Adipocyte (in vitro differentiated cells): ENCODE results near the gene RPS6KA4.
A peak's percentile ranks its signal among the peaks of the same experiment; 100 is the strongest.

ENCODE experiments used
- DNase-seq: peaks from one replicate; pipeline ENCODE4 v3.0.0-alpha.2; 2015; ENCODE audit warnings: low read depth
- H3K27me3 ChIP-seq: replicated peaks from 2 replicates; pipeline ENCODE4 v1.7.0; 2013; ENCODE audit warnings: mild to moderate bottlenecking, low read length, moderate library complexity; ENCODE audit not compliant: control insufficient read depth, insufficient read depth
- H3K36me3 ChIP-seq: 2 replicates; pipeline ENCODE4 v1.7.0; 2013; ENCODE audit warnings: low read length, mild to moderate bottlenecking, moderate library complexity; ENCODE audit not compliant: control insufficient read depth, insufficient read depth, severe bottlenecking
- H3K4me1 ChIP-seq: 2 replicates; pipeline ENCODE4 v1.7.0; 2013; ENCODE audit warnings: mild to moderate bottlenecking, low read length, moderate library complexity; ENCODE audit not compliant: control insufficient read depth, insufficient read depth
- H3K4me3 ChIP-seq: 2 replicates; pipeline ENCODE4 v1.7.0; 2013; ENCODE audit warnings: mild to moderate bottlenecking, low read length, moderate library complexity
- H3K9ac ChIP-seq: 2 replicates; pipeline ENCODE4 v1.7.0; 2013; ENCODE audit warnings: mild to moderate bottlenecking, low read length, moderate library complexity
- H3K9me3 ChIP-seq: 2 replicates; pipeline ENCODE4 v1.7.0; 2013; ENCODE audit warnings: mild to moderate bottlenecking, low read length, moderate library complexity; ENCODE audit not compliant: control insufficient read depth

RPS6KA4 gene

DNA sequence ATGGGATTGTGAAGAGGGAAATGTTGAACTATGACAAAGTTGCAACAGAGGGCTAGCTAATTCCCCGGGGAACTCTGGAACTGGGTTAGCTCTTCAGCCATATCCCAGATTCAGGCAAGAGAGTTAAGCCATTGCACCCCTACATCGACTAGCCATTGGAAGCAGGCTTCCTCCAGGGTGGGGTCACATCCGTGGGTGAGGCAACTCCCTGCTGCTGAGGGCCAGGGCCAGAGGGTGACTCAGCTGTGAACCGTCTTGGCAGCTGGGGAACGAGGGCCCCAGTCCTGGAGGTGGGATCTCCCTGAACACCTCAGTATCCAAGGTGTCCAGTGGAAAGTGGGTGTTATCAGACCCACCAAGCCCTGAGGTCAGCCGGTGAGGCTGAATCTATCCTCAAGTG, 41.1 kb downstream of the RPS6KA4 start:
- Histone ChIP-seq H3K27me3 (peaks cover 21% of the 10 kb centered on the region), H3K36me3 (no peaks in the 10 kb centered on the region), H3K4me3 (no peak overlapping the region), H3K9ac (no peak overlapping the region), H3K4me1 (peaks cover 16% of the 10 kb centered on the region), H3K9me3 (peaks cover 12% of the 10 kb centered on the region)
- peak; percentile 7 for DNase-seq

DNA sequence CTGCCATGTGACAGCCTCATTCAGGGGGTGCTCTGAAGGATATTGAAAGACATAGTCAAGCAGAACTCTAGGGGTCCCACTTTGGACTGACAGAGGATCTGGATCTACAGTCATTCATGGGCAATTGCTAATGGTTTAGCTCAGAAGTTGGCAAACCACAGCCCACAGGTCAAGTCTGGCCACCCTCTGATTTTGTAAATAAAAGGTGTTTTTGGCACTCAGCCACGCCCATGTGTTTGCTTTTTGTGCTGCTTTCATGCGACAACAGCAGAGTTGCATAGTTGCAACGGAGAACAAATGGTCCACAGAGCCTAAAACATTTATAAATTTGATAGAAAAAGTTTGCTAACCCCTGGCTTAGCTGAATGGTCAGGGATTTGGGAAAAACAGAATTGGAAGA, 41.7 kb downstream of the RPS6KA4 start:
- no peak for DNase-seq
- peaks cover 12% of the 10 kb centered on the region for H3K9me3 ChIP-seq
- H3K36me3 ChIP-seq: no peaks in the 10 kb centered on the region
- H3K4me1 ChIP-seq: peaks cover 16% of the 10 kb centered on the region
- peaks cover 17% of the 10 kb centered on the region for H3K27me3 ChIP-seq
- H3K4me3 ChIP-seq: no peak overlapping the region
- H3K9ac ChIP-seq: no peak overlapping the region

DNA sequence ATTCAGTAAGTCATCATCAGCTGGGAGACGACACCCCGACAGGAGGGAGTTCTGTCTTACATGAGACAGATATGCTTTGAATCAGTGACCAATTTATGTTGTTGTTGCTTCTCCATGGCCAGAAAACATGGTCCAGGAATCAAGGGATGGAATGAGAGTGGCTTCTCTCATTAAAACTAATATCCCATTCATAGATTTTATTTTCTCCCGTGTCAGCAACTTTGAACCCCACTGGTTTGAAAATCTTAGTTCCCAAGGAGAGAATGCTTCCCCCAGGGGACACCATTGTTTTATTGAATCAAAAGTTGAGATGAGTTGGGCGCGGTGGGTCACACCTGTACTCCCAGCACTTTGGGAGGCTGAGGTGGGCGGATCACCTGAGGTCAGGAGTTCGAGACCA, 42.8 kb downstream of the RPS6KA4 start:
- Histone ChIP-seq H3K4me1 (peaks cover 24% of the 10 kb centered on the region), H3K36me3 (no peaks in the 10 kb centered on the region), H3K27me3 (peaks cover 10% of the 10 kb centered on the region), H3K9ac (no peak overlapping the region), H3K4me3 (no peak overlapping the region), H3K9me3 (peaks cover 12% of the 10 kb centered on the region)
- no peak for DNase-seq

DNA sequence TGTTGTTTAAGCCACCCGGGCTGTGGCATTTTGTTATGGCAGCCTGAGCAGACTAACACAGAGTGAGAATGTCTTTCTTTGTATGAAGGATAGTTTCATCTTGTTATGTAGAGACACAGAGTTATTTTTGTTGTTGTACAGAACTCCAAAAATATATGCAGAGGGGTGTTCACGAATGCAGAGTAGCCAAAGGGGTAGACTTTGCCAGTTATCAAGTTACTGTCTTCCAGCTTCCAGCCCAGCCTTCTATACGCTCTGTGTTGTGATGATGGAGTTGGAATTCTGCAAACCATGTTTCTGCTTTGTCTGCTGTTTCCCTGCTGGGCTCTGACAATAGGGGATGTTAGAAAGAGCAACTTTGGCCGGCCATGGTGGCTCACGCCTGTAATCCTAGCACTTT, 44.1 kb downstream of the RPS6KA4 start:
- no peak for DNase-seq
- H3K4me1 ChIP-seq: peaks cover 24% of the 10 kb centered on the region
- no peak overlapping the region for H3K4me3 ChIP-seq
- H3K9me3 ChIP-seq: peaks cover 12% of the 10 kb centered on the region
- H3K36me3 ChIP-seq: no peaks in the 10 kb centered on the region
- no peak overlapping the region for H3K9ac ChIP-seq
- peaks cover 9% of the 10 kb centered on the region for H3K27me3 ChIP-seq

DNA sequence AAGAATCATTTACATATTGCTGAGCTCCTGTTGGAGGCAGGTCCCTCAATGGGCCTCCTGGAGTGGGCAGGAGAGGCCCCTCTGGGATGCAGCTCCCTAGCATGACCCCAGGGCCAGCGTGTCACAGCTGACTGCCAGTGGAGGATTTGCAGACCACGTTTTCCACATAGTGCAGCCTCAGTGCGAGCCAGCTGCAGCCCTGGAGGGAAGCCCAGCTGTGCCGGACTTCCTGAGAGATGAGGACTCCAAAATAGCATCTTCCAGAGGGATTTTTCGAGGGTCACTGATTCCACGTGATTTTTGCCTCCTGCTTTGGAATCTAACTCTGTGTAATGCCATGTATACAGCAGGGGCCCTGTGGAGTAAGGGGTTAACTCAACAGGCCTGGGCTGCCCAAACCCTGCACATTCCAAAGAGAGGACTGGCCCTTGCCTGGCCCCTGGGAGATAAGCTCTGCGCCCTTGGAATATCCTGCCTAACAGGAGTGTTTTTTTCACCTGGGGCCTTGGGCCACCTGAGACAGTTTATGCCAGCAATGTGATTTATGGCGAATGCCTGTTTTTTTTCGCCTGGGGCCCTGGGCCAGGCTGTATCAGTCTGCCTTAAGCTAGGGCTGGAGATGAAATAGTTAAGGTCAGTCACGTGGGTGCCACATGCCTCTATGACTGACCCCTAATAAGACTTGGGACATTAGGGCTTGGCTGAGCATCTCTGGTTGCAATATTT, 47.4 kb downstream of the RPS6KA4 start:
- H3K36me3 ChIP-seq: no peaks in the 10 kb centered on the region
- peaks cover 18% of the 10 kb centered on the region for H3K27me3 ChIP-seq
- H3K4me3 ChIP-seq: no peak overlapping the region
- peak; percentile 22 for DNase-seq
- H3K9ac ChIP-seq: no peak overlapping the region
- H3K4me1 ChIP-seq: peaks cover 11% of the 10 kb centered on the region
- H3K9me3 ChIP-seq: peaks cover 8% of the 10 kb centered on the region

DNA sequence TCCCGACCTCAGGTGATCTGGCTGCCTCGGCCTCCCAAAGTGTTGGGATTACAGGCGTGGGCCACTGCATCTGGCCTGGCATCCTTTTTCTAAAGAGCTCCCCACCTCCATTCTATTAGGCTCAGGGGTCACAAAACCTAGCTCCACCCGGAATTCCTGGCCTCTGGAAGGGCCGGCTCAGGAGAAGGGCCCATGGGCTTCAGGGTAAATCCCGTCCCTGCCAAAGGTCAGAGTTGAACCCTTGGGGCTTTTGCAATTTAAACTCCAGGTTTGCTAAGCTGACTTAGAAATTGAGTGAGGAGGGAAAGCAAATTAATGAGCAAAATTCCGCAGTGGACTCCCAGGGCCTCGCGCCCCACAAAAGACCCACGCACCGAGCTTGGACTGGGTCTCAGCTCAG, 48.3 kb downstream of the RPS6KA4 start:
- no peaks in the 10 kb centered on the region for H3K36me3 ChIP-seq
- peaks cover 8% of the 10 kb centered on the region for H3K9me3 ChIP-seq
- peaks cover 11% of the 10 kb centered on the region for H3K4me1 ChIP-seq
- H3K27me3 ChIP-seq: peaks cover 18% of the 10 kb centered on the region
- DNase-seq: no peak
- H3K9ac ChIP-seq: no peak overlapping the region
- no peak overlapping the region for H3K4me3 ChIP-seq

DNA sequence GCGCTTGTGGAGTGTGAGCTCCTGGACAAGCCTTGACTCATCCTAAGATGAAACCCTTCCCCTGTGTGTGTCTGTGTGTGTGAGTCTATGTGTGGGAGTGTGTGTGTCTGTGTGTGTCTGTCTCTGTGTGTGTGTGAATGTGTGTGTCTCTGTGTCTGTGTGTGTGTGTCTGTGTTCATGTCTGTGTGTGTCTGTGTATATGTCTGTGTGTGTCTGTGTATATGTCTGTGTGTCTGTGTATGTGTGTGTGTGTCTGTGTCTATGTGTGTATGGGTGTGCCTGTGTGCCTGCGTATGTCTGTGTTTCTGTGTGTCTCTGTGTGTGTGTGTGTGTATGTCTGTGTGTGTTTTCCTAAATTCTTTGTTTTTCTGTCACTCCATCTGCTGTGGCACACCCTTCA, 48.7 kb downstream of the RPS6KA4 start:
- H3K4me1 ChIP-seq: peaks cover 11% of the 10 kb centered on the region
- no peak for DNase-seq
- no peak overlapping the region for H3K4me3 ChIP-seq
- H3K36me3 ChIP-seq: no peaks in the 10 kb centered on the region
- peaks cover 19% of the 10 kb centered on the region for H3K27me3 ChIP-seq
- no peak overlapping the region for H3K9ac ChIP-seq
- H3K9me3 ChIP-seq: peaks cover 8% of the 10 kb centered on the region

DNA sequence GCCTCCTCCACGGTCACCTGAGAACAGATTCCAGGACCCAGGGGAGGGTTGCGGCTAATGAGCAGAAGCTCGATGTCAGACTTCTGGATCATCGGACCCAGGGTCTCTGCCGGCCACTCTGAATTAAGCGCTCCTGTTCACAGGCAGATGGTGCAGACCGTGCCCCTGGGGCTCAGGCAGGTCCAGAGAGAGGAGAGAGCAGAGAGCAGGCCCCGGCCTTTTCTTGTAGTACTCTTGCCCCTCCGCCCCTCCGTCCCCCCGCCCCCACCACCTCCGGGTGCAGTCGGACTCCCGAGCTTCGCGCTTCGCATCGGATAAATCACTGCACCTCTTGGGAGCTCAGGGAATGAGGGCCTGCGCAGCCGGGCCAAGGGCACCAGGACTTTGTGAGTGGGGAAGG, 50.3 kb downstream of the RPS6KA4 start:
- Histone ChIP-seq H3K9ac (no peak overlapping the region), H3K4me3 (no peak overlapping the region), H3K27me3 (peaks cover 20% of the 10 kb centered on the region), H3K9me3 (peaks cover under 1% of the 10 kb centered on the region), H3K4me1 (peaks cover 11% of the 10 kb centered on the region), H3K36me3 (no peaks in the 10 kb centered on the region)
- DNase-seq: no peak

DNA sequence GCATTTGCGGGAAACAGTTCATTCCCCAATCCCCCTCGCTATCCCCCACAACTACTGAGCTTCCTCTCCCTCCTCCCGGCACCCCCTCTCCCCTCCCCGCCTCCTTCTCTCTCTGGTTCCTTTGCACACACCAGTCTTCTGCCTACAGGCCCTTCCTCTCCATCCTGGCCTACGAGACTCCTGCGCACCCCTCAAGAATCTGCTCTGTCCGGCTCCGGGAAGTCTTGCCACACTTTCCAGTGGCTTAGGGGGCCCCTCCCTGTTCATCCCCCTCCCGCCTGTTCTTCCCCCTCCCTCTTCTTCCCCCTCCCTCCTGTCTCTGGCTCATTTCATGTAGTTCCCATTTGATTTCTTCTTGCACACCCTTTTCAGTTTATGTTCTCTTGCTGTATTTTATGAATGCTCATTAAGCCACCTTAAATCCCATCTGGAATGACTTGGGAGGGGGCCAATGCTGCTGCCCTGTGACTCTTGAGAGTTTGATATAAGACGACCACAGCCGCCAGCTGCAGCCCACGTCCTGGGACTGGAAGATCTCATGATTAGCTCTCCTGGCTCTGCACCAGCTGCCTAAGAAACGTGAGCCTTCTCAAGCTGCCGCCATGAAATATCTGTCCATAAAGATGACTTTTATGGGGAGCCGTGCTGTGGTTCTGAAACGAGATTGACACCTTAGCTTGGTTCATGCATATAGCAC, 50.9 kb downstream of the RPS6KA4 start:
- Histone ChIP-seq H3K36me3 (no peaks in the 10 kb centered on the region), H3K9me3 (no peaks in the 10 kb centered on the region), H3K4me3 (no peak overlapping the region), H3K4me1 (peaks cover 11% of the 10 kb centered on the region), H3K9ac (no peak overlapping the region), H3K27me3 (peaks cover 20% of the 10 kb centered on the region)
- no peak for DNase-seq

DNA sequence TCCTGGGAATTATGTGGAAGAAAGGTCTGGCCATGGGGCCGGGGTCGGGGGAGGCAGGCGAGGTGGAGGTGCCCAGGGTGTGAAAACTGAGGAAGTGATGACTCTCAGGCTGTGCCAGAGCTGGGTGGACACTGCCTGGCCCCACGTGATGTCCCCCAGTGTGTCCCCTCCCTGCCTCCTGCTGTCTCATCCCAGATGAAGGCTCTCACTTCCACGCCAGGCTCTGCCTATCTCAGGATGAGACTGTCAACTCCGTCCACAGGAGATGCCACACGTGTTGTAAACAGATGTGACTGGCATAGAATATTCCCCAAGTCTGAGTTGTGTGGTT, 51.4 kb downstream of the RPS6KA4 start:
- H3K4me3 ChIP-seq: no peak overlapping the region
- H3K9ac ChIP-seq: no peak overlapping the region
- H3K27me3 ChIP-seq: peaks cover 23% of the 10 kb centered on the region
- H3K9me3 ChIP-seq: no peaks in the 10 kb centered on the region
- H3K4me1 ChIP-seq: peaks cover 11% of the 10 kb centered on the region
- no peaks in the 10 kb centered on the region for H3K36me3 ChIP-seq
- no peak for DNase-seq

DNA sequence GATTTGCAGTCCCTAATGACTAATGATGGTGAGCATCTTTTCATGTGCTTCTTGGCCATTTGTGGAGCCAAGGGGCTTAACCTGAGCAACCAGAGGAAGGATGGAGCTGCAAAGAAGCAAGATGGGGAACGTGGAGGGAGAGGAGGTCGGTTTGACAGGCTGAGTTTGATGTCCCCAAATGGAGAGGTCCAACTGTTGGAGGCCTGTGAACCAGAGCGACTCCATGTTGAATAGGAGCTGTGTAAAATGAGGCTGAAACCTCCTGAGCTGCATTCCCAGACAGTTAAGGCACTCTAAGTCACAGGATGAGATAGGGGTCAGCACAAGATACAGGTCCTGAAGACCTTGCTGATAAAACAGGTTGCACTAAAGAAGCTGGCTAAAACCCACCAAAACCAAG, 54.5 kb downstream of the RPS6KA4 start:
- Histone ChIP-seq H3K4me1 (peaks cover 3% of the 10 kb centered on the region), H3K27me3 (peaks cover 23% of the 10 kb centered on the region)

More for the DNA sequence above, 54.5 kb downstream of the RPS6KA4 start:
- no peaks in the 10 kb centered on the region for H3K9me3 ChIP-seq
- no peak overlapping the region for H3K4me3 ChIP-seq
- DNase-seq: no peak
- no peaks in the 10 kb centered on the region for H3K36me3 ChIP-seq
- no peak overlapping the region for H3K9ac ChIP-seq
